Pulmonary artery endothelial cell (primary cell): Measurements from ENCODE around the gene LINGO1. TPM values are rescaled to one million over a fixed set of nuclear protein-coding genes. Genes with fewer than 3 reads are reported as not detected.

Source experiments
- DNase-seq: peaks from one replicate; pipeline ENCODE4 v3.0.0-alpha.2; 2011; ENCODE audit warnings: low read depth, low spot score
- total RNA-seq: library from RNA; depleted of rRNA; stranded (reverse); fragments of >200 nt; gene quantifications from 2 replicates; pipeline ENCODE4 v1.2.3, GENCODE V29; 2014

LINGO1 gene
- total RNA-seq, 1 donor from 2014 or later = not detected

DNA sequence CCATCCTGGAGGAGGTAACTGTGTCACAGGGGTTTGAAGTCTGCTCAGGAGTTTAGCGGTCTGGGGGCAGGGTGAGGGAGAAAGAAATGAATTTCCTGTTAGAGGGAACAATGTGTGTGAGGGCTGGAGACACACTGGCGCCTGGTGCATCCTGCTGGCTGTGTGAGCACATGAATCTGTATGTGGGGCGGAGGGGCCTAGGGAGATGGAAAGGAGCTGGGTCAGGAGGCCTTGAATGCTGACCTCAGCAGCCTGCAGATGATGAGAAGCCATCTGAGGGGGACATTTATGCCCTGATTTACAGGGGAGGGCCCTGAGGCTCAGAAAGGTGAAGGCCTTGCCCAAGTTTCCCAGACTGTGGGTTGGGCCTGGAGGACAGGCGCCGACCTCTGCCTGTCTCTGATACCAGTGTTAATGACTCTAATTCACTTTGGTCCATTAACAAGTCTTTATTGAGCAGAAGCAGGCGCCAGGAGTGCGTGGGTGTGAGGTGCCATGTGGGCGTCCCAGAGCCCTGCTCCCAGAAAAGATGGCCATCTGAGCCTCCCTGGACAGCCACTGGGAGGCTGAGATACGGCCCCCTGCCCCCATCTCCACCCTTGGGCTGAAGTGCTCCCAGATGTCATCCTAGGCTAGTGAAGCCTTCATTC lies 34.8 kb downstream of the LINGO1 start:
- no peak for DNase-seq

DNA sequence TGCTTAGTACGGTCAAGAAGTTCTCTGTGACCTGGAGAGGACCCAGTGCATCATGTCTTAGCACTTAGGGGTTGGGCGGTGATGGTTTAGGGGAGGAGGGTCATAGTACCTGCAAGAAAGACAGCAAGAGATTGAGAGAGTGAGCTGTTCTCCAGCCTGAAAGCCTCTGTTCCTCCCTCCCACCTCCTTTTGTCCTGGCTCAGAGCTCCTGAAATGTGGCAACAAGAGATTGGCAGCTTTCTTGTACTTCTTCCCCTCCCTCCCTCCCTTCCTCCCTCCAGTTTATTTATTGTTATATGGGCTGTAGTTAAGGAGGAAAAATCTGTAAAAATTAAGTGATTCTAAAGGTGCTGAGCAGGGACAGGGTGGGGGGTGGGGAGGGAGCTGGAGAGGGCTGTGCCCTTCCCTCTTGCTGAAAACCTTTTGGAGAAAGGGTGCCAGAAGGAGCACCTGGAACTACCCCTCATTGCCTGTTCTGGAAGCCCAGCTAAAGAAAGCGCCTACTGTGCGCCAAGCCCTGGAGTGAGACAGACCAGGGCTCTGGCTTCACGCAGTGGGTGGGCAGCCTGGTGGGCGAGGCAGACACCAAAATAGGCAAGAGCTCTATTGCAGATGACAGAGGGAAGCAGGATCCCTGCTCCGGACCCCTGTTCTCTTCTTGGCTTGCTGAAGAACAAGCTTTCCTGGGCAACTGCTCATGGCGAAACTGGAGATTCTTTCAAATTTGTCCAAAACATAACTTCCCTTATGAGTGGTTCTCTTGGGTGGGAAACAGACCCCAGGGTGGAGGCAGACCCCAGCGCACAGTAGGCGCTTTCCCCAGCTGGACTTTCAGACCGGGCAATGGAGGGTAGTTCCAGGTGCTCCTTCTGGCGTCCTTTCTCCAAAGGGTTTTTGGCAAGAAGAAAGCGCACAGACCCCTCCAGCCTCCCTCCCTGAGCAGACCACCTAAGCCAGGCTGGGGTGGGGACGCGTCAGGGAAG lies 35.6 kb downstream of the LINGO1 start:
- no peak for DNase-seq

DNA sequence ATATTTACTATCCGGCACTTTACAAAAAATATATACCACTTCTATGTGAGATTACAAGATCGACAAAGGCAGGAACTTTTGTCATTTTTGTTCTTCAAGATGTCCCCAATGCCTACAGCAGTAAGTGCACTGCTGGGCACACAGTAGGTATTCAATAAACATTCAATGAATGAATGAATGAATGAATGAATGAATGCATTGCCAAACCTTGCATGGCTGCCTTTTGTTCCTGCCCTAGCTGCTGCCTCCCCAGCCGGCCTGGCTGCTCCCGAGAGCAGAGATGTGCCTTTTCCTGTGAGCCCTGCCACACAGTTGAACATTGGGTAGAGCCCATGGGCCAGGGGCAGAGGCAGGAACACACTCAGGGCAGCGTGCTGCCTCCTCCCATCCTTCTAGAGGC lies 37.5 kb downstream of the LINGO1 start:
- no peak for DNase-seq

DNA sequence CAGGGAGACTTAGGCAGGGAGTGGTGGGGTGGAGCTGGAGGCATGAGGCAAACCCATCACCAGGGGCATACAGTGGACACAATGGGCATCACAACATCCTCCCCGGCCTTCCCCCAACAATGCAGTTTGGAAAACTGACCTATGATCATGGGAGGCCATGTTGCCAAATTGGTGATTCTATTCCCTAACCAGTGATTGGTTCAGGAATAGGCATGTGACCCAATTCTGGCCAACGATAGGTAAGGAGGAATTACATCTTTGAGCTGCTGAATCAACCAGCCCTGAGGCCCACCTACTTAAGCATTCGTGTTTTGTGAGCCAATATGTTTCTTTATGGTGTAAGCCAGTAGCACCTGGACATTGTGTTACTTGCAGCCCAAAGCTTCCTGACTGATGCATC lies 40.0 kb downstream of the LINGO1 start:
- DNase-seq = no peak

DNA sequence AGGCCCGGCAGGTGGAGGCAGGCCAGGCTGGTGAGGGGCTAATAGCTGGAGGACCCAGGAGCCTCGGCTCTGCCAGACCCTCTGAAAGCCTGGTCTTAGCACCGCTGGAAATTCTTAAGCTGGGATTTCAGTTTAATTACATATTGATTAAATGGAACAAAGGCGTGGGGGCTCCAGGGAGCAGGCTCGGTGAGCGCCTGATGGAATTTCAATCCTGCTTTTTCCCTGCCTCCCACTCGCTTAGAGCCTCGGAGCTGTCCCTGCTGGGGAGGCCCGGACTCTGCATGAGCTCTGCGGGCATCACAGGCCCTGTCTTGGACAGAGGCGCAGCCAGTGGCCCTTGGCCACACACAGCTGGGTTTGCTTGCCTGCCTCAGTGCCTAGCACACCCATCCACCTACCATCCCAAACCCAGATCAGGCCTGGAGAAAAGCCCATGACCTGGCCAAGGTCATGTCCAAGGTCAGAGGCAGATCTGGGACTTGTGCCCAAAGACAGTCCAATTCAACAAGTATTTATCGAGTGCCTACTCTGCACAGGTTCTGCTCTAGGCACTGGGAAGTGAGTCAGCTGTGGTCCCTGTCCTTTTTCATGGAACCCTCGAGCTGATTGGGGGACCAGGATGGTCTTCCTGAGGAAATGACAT lies 40.6 kb downstream of the LINGO1 start:
- DNase-seq = no peak

DNA sequence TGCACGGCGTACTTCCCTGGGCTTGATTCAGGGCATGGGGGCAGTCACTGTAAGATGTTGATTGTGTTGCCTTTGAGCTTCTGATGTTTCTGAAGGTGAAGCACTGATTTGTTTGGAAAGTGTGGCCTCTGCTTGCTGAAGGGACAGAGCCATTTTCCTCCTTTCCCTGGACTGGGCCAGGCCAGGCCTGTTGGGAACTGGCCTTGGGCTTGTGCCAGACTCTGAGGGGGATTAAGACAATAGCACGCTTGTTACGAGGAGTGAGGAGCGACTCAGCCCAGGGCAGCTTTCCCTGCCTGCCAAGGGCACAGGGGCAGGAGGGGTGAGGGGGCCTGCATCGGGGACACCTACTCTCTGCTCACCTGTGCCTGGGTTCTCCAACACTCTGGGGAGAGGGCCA lies 42.9 kb downstream of the LINGO1 start:
- no peak for DNase-seq

DNA sequence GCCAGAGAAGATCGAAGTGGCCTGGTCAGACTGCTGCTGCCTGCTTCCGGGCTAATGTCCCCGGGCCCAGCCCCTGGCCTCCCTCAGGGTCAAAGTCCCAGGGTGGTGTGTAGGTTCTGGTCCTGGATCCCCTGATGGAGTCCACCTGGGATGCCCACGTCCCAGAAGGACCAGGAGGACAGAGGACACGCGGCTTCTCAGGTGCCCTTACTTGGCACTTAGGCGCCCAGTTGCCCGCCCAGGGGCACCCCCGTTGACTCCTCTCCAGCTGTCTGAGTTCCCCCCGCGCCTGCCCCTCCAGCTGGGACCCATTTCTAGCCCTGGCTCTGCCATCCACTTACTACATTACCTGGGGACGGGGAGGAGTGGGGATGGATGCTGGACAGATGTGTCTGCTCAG lies 44.6 kb downstream of the LINGO1 start:
- no peak for DNase-seq

DNA sequence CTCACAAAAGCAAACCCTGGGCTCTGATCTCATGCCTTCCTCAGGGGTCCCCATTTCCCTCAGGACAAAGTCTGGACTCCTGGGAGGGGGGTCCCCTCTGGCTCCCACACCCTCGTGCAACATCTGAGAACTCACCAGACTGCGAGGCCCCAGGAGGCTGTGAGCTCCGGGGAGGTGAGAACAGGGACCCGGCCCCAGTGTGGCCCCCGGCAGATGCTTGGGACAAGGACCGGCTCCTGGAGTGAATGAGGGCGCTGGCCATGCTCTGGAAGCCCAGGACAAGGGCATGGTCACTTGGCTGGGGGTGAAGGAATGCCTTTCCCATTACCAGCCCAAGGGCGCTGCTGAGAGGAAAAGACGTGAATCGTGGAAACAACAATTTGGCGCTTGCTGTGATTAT lies 48.0 kb downstream of the LINGO1 start:
- no peak for DNase-seq

DNA sequence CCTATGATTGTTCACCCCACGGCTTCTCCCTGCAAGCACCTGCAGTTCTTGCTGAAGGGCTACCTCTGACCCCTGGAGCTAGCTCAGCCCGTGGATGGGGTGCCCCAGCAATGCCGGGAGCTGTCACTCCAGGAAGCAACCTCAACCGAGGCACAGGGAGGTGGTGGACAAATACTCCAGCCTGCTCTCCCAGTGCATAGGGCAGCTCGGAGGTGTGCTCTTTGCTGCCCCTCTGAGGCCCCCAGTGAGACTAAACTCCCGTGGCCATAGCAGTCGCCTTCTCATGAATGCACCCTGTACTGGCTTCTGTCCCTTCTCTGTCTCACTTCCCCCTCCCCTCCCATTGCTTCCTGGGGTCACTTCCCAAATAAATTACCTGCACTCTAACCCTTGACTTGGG lies 48.5 kb downstream of the LINGO1 start:
- no peak for DNase-seq

DNA sequence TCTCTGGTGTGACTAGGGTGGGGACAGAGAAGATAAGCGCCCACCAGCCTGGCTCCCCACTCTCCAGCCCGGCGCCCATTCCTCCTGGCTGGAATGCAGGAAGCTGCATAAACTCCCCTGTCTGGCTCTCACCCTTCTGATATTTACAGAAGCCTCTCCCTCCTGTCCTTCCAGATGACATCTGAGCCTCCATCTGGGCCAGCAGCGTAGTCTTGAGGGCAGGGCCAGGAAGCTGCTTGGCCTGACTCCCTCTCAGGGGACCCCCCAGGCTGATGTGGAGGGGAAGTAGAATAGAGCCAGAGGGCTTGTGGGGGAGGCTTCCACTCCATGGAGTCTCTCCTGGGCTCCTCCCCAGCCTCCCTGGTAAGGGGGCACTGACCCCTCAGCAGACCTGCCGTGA lies 49.9 kb downstream of the LINGO1 start:
- DNase-seq = no peak

DNA sequence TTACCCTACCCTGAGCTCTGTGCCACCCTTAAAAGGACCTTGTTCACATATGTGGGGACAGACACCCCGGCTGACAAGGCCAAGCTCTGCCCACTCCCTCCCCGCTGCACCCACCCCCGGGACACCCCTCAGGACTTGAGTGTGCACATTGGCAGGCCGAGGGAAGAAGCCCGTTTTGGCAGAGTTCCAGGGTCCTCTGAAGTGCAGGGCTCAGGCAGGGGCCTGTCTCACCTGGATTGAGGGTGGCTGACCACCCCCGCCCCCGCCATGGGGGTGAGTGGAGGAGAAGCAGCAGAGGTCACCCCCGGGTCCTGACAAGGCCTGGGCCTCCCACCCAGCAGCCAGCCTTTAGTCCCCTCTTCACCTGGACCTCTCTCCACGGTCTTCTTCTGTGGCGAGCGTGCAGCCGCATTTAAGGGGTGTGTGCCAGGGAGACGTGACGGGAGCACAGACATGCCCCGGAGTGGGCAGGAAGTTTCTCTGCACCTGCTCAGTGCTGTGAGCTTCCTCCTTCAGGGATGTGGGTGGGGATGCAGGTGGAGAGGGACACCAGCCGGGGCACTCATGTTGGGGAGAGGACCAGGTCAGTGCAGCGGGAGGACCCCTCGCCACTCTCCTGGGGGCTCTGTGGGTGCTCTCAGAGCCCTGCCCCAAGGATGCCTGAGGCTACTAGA lies 50.7 kb downstream of the LINGO1 start:
- DNase-seq = no peak

DNA sequence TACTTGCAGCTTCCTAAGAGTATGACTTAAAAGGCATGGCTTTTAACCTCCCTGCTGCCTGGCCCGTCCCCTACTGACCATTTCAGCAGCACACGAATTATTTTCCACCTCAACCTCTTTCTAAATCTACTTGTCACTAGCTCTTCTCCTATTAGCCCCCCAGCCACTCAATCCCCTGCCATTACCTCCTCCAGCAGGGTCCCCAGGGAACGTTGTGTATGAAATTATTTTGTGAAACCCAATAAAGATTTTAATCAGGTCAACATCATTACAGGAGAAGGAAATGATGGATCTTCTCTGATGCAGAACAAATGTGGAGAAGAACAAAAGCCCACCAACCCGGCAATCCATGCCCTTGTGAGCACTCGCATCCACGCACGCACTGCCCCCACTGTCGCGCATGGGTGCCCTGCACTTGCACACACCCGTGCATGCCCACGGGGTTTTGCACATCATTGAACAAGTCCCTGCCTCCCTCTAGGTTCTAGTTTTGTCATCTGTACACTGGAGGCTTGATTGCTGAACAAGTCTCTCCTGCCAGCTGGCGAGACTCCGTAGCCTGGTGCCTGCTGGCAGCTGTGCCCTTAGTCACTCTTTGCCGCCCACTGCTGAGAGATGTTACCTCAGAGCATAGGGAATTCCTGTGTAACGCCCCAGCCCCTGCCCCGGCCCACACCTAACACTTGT lies 51.6 kb downstream of the LINGO1 start:
- DNase-seq = no peak

DNA sequence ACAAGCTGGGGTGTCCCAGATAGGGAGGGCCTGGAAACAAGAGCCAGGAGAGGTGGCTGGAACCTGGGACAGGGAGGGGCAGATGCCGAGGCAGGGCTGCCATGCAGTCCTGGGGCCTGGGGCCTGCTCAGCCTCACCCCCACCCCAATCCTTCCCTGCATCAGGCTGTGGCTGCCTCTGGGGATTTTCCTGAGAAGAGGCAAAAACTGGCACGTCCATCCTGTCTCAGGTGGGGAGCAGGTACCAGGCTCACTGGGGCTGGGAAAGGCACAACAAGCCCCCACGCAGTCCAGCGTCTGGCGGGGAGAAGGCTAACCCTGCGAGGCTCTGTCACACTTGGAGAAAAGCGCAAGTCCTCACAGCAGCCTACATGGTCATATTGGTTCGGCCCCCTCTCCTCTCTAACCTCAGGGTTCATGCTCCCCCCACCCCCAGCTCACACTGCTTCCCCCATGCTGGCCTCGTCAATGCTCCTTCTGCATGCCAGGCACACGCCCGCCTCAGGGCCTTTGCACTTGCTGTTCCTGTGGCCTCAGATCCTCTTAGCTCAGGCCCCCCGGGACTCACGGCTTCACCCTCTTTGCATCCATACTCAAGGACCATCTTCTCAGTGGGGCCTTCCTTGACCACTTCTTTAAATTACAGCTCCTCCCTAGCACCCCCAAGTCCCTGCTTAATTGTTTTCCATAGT lies 53.1 kb downstream of the LINGO1 start:
- no peak for DNase-seq

DNA sequence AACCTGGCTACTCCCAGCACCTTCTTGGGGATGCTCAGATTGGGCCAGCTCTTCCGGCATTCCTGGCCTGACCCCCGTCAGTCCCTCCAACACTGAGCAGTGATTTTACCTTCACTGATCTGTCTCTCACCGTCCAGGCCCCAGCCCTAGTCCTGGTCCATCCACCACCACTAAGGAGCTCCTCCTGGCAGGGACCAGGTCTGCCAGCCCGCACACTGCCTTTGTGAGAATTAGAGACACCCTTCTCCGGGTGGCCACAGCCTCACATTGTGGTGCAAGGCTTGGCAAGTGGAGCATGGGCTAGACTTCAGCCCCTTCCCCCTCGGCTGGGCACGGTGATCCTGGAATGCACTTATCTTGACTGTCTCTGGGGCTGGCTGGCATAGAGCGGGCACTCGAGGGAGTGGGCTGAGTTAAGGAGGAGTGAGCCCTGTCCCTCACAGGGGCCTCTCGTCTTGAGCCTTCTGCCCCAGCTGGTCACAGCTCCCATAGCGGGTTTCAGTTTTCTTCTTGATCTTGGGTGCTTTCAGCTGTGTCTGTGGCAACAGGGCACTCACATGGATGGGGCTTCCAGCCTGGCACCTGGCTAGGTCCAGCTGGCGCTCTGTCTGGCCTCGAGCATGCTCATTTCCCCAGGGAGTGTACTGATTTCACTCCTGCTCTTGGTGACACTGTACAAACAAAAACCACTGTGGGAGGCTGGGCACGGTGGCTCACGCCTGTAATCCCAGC lies 53.9 kb downstream of the LINGO1 start:
- no peak for DNase-seq

DNA sequence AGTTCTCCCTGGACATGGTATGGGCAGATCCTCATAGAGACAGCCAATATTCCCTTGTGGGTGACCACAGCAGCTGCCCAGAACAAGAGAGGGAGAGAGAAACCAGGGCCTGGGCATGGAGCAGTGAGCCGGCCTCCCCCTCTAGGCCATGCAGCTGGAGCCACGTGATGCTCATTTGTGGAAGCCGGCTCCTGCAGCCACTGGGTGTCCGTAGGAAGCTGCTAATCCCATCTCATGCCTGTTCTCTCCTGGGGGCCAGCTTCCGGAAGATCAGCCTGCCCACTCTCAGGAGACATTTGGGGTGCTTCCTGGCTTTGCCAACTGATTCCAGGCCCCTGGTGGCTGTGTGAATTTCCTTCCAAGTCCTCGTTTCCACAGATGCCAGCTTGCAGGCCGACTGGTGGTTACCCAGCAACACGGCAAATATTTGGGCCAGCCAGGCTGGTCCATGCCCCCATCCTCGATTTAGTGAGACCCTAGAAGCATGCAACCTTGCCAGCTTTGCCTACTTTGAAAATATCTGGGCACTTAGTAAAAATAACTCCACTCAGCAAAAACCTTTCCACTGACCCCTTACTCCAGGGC lies 55.3 kb downstream of the LINGO1 start:
- DNase-seq = no peak

DNA sequence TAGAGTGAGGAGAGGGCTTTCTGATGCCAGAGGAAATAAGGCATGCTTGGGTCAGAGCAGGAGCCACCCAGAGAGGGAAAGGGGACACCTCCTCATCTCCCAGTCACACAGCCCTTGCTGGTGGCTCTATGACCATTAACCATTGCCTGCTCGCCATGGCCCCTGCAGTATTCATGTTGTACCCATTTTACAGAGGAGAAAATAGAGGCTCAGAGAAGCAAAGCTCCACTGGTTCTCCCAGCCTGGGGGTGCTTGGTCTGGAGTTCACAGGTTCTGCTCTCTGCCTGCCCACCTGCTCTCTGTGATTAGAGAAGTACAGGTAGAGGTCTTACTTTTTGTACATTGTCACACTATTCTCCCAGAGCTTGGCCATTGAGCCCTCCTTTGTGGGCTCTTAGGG lies 56.2 kb downstream of the LINGO1 start:
- DNase-seq = no peak

DNA sequence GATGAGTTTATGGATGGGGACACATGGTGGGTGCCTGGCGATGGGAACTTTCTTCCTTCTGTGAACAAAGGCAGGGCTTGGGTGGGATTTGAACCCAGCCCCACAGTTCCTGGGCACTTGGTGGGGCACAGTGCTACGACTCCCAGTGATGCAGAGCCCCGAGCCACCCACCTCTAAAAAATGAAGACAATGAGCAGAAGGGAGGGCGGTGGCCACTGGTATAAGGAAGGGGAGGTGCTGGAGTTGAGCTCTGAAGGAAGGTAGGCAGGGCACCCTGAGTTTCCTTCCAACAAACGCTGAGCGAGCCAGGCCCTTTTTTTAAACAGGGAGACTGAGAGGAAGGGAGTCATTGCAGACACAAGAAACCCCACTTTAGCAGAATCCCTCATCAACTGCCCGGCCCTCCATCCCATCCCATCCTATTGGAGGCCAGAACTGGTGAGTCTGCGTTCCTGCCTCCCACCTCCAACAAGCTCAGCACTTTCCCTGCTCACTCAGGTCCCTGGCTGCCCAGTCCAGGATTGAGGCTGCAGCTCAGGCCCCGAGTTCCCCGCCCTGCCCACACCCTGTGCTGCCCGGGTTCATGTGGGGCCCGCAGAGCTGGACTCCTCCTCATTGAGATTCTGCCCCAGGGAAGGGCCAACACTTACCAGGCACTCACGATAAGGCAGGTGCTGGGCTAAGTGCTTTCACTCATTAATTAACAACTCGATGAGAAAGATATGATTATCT lies 57.3 kb downstream of the LINGO1 start:
- DNase-seq = no peak

DNA sequence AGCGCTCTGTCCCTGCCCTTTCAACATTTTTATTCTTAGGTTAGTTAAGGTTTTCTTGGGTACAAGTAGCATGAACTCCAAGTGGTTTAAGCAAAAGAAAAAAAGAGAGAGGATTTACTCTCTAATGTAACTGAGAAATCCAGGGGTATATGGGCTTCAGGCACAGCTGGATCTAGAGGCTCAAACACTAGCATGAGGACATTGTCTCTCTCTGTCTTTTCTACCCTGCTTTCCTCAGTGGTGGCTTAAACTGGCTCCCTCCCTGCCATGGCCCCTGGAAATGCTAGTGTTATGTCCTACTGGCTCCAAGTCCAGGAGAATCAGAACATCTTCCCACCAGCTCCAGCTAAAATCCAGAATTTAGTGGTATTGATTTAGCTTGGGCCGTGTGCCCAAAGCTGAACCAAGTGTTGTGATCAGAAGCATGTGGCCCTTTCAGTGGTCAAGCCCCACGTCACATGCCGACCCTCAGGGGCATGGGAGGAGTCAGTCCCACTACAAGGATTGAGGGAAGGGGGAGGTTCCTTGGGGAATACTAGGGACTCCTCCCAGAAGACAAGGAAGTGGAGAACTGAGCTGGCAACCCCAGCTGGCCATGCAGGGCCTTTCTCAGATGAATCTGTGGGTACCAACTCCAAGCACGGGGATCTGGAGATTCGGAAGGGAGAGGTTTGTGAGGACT lies 58.0 kb downstream of the LINGO1 start:
- DNase-seq = no peak
